ENCODE results near the gene BDH1. TPM values are rescaled to one million over a fixed set of nuclear protein-coding genes. Genes with fewer than 3 reads are reported as not detected.

Gene BDH1
- total and polyA plus RNA-seq, 2 of the 13 experiments (the other 11 are each of a cell fraction or from before 2014, with no cell fraction given), result 21.2 to 71.9 TPM

DNA sequence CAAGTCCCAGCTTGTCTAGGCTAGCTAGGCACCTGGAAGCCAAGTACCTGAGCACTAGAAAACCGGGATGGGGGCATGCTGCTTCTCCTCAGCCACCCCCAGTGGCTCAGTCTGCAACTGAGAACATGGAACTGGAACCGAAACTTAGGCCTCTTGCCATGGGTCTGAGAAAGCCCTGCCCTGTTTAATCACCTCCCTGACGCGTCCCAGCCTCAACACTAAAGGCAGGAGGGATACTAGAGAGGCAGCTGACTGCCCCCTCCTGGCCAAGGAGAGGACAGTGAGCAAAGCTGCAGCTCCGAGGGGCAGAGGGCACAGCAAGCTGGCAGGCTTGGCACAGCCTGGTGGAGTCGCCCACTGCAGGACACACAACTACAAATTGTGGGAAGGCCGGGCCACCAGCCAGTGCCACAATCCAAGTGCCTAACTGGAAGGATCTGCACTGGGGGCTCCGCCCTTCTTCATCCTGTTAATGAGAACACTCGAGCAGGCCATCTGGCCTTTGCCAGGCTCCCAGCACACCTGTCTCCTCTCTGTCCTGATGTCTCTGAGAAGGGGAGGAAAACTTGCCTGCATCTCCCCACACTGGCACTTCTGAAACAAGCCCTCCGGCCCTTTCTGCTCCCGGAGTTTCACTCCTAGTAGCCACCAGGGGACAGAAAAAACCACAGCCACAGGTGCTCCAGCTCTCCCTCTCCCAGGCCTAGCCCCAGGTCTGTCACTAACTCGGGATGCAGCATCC lies 53.7 kb downstream of the BDH1 start:
- H3K4me1 ChIP-seq (ENCODE audit: insufficient read depth, low read length), result peaks cover 52% of the 10 kb centered on the region
- FAIRE-seq (peak; percentile 78), ATAC-seq (peak; percentile 74), DNase-seq (ENCODE audit: low spot score) (peak; percentile 78)
- 8% methylated on average over 6 of the region's 12 CpGs for WGBS (ENCODE audit: low lambda C conversion rate)
- no peaks in the 10 kb centered on the region for H4K20me1 ChIP-seq (ENCODE audit: insufficient read depth, low read length)
- POLR2A ChIA-PET, result interaction anchor here (0.8 to 2.5 kb wide), 16 partner anchors 8 to 244 kb away, joined by 3 to 18 read pairs (median 6); partner anchors contain the start of gene DLG1
- in situ Hi-C loops (cut with HindIII; ENCODE audit: extremely low pct_ligation_motif_present, low pct_unique_long_range_greater_than_20kb), result loop anchor here (10.0 to 25.0 kb wide), 2 partner anchors 207 to 515 kb away; partner anchors contain the start of gene DLG1
- H3K36me3 ChIP-seq (replicated peaks in 1 of 2; ENCODE audit: control insufficient read depth in 1 of 2, insufficient read depth in 2 of 2, low read length in 2 of 2), result no peaks in the 10 kb centered on the region
- intact Hi-C loops (cut with micrococcal nuclease; ENCODE audit: unreplicated experiment), result loop anchor here (2.0 to 5.0 kb wide), 5 partner anchors 43 to 245 kb away; partner anchors contain the start of gene DLG1
- peak overlapping the region; percentile 59 for H2AFZ ChIP-seq (ENCODE audit: low read length)
- CTCF ChIA-PET (ENCODE audit: low intra/inter-chr PET ratio, low total read pairs), result interaction anchor here (0.7 to 2.5 kb wide), 4 partner anchors 44 to 278 kb away, joined by 3 to 13 read pairs (median 6); no protein-coding TSS in a partner anchor
- H3K79me2 ChIP-seq (ENCODE audit: insufficient read depth, low read length), result no peaks in the 10 kb centered on the region
- H3K4me3 ChIP-seq (replicated peaks in 1 of 3; ENCODE audit: insufficient read depth in 1 of 3, low read depth in 2 of 3, low read length in 3 of 3), result peak overlapping the region; percentile 50 to 71 (median 53)
- peak overlapping the region; percentile 98 for H3K4me2 ChIP-seq (ENCODE audit: low read depth, low read length)
- H3K9me3 ChIP-seq (ENCODE audit: low read length), result no peaks in the 10 kb centered on the region
- H3K9ac ChIP-seq (ENCODE audit: insufficient read depth, low read depth, low read length), result peak overlapping the region; percentile 58
- H3K27me3 ChIP-seq (ENCODE audit: control insufficient read depth in 1 of 2, insufficient read depth in 2 of 2, low read length in 2 of 2), result no peaks in the 10 kb centered on the region
- peak overlapping the region; percentile 28 for H3K27ac ChIP-seq (ENCODE audit: extremely low read length, insufficient read depth, low read length)
- BruUV-seq (replicated peaks), result no TSS peak
- peak; percentile 8; the same call in 1 of the 2 replicates for TF ChIP-seq ZNF318 (CRISPR knock-in tag; IDR thresholded peaks at IDR 0.05)
- no peak for TF ChIP-seq ASH2L (IDR thresholded peaks at IDR 0.05; ENCODE audit: insufficient read length, low read depth, low read length)
- peak; percentile 36; the same call in 1 of the 2 replicates for TF ChIP-seq ZNF691 (CRISPR knock-in tag; IDR thresholded peaks at IDR 0.05; ENCODE audit: borderline replicate concordance, low read depth)
- TF ChIP-seq, protein P1, sequence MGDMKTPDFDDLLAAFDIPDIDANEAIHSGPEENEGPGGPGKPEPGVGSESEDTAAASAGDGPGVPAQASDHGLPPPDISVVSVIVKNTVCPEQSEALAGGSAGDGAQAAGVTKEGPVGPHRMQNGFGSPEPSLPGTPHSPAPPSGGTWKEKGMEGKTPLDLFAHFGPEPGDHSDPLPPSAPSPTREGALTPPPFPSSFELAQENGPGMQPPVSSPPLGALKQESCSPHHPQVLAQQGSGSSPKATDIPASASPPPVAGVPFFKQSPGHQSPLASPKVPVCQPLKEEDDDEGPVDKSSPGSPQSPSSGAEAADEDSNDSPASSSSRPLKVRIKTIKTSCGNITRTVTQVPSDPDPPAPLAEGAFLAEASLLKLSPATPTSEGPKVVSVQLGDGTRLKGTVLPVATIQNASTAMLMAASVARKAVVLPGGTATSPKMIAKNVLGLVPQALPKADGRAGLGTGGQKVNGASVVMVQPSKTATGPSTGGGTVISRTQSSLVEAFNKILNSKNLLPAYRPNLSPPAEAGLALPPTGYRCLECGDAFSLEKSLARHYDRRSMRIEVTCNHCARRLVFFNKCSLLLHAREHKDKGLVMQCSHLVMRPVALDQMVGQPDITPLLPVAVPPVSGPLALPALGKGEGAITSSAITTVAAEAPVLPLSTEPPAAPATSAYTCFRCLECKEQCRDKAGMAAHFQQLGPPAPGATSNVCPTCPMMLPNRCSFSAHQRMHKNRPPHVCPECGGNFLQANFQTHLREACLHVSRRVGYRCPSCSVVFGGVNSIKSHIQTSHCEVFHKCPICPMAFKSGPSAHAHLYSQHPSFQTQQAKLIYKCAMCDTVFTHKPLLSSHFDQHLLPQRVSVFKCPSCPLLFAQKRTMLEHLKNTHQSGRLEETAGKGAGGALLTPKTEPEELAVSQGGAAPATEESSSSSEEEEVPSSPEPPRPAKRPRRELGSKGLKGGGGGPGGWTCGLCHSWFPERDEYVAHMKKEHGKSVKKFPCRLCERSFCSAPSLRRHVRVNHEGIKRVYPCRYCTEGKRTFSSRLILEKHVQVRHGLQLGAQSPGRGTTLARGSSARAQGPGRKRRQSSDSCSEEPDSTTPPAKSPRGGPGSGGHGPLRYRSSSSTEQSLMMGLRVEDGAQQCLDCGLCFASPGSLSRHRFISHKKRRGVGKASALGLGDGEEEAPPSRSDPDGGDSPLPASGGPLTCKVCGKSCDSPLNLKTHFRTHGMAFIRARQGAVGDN (CRISPR knock-in tag; IDR thresholded peaks at IDR 0.05), result peak; percentile 78
- TF ChIP-seq TBX2 (CRISPR knock-in tag; IDR thresholded peaks at IDR 0.05; ENCODE audit: borderline replicate concordance), result peak; percentile 76
- 0 out of 2 replicates have a peak, but pooled peaks have one; percentile 43 for TF ChIP-seq EED (CRISPR knock-in tag; IDR thresholded peaks at IDR 0.05)
- TF ChIP-seq CENPT (CRISPR knock-in tag; IDR thresholded peaks at IDR 0.05; ENCODE audit: low read depth), result no peak
